Psoas muscle (tissue), 8 donors: Measurements from ENCODE around the gene PMPCA. TPM values are rescaled to one million over a fixed set of nuclear protein-coding genes. Genes with fewer than 3 reads are reported as not detected.

Experiments
- ATAC-seq, 4 donors: fragments of 200-7000 bp; cut with Tn5 transposase; one replicate each; pipeline ENCODE4 v1.9.1; 2020; ENCODE audit warnings: moderate library complexity in 3 of 4, mild to moderate bottlenecking in 2 of 4
- DNase-seq, 2 donors: peaks; one replicate each; pipeline ENCODE4 v3.0.0-alpha.2; 2020
- H3K27ac ChIP-seq: fragments of 200-600 bp; one replicate; pipeline ENCODE4 v1.8.0; 2022
- H3K27me3 ChIP-seq, 3 donors: fragments of 200-600 bp in 1 of 3; one replicate each; pipeline versions ENCODE4 v1.6.1 to v1.8.0; 2013 to 2022; ENCODE audit warnings: low read length in 2 of 3, mild to moderate bottlenecking in 2 of 3, moderate library complexity in 1 of 3; ENCODE audit not compliant: insufficient read depth in 3 of 3
- H3K36me3 ChIP-seq, 2 donors: fragments of 200-600 bp in 1 of 2; one replicate each; pipeline versions ENCODE4 v1.6.1 to v1.8.0; 2013 to 2022; ENCODE audit warnings: low read depth in 1 of 2, mild to moderate bottlenecking in 1 of 2, moderate library complexity in 1 of 2; ENCODE audit not compliant: insufficient read depth in 1 of 2
- H3K4me1 ChIP-seq: fragments of 200-600 bp; one replicate; pipeline ENCODE4 v1.8.0; 2022
- H3K4me3 ChIP-seq: fragments of 200-600 bp; one replicate; pipeline ENCODE4 v1.8.0; 2022; ENCODE audit warnings: mild to moderate bottlenecking
- H3K9me3 ChIP-seq: fragments of 200-600 bp; one replicate; pipeline ENCODE4 v1.8.0; 2022
- CTCF ChIP-seq: fragments of 200-600 bp; IDR thresholded peaks from one replicate; pipeline ENCODE4 v1.8.0; 2022; ENCODE audit warnings: antibody characterized with exemption
- WGBS, 3 donors: extraction: QIAGEN DNeasy Blood & Tissue Kit; methylation state at CpG; one replicate each; pipeline versions ENCODE4 v1.1.6 to v1.1.7; 2013; 5-methylcytosine and 5-hydroxymethylcytosine counted together
- intact Hi-C, 2 donors: fragments of 100-400 bp; cut with DNase I; formaldehyde crosslinking; loops; one replicate each; pipeline versions ENCODE4 v1.11.0 to v1.14.2; 2022
- polyA plus RNA-seq, 3 donors: library from polyadenylated mRNA; stranded (reverse); fragments of 200-250 nt; gene quantifications; one replicate each; pipeline ENCODE4 v1.2.3, GENCODE V29; 2013
- total RNA-seq, 4 donors: library from RNA; stranded (reverse); fragmentation: NEBNext Ultra II Directional in 2 of 4; extraction: Animal tissue kit (Norgen Biotek cat#: 25700) in 2 of 4; gene quantifications; one replicate each; pipeline versions ENCODE4 v1.2.1 to v1.2.4, GENCODE V29; 2021 to 2023
- donor health status: healthy with polysubstance abuse.
- donor health status: DM: no; HTN: no; CAD: no; lungs with moderate emphysema.
- donor health status: Bipolar disorder and iron deficiency.
- donor health status: healthy.
- donor health status: DM: yes; HTN: yes; CAD: no.
- donor health status: DM: no; HTN: no; CAD: no.
- donor health status: DM: no; HTN: no; CAD: no.
- donor health status: DM: yes; HTN: yes; CAD: no.

The PMPCA gene
- total and polyA plus RNA-seq, 7 donors = 42.4 to 116 (median 63.6) TPM

GRCh38 chr9:136397643-136398042 lies 12.8 kb upstream of the PMPCA start:
- Histone ChIP-seq H3K27me3 (no peaks in the 10 kb centered on the region), H3K36me3 (peaks cover 0 to 65% of the 10 kb centered on the region in 2 donors), H3K9me3 (no peaks in the 10 kb centered on the region), H3K4me1 (peaks cover 10% of the 10 kb centered on the region), H3K27ac (no peak overlapping the region), H3K4me3 (no peak overlapping the region)
- ATAC-seq = no peak
- no peak for DNase-seq
- WGBS, 3 donors = 61 to 80% (median 80%) methylated on average over 1 to 6 of the region's 6 CpGs
- intact Hi-C loops = no loop called here
- TF ChIP-seq CTCF = no peak

GRCh38 chr9:136398286-136398685 lies 12.2 kb upstream of the PMPCA start:
- peak in 1 of 2 donors; percentile 29 for DNase-seq
- intact Hi-C loops = no loop called here
- Histone ChIP-seq H3K36me3 (peaks cover 0 to 60% of the 10 kb centered on the region in 2 donors), H3K27me3 (no peaks in the 10 kb centered on the region), H3K4me1 (peaks cover 10% of the 10 kb centered on the region), H3K4me3 (no peak overlapping the region), H3K27ac (no peak overlapping the region), H3K9me3 (no peaks in the 10 kb centered on the region)
- no peak for ATAC-seq
- 89 to 94% (median 92%) methylated on average over 12 of the region's 12 CpGs for WGBS, 3 donors
- no peak for TF ChIP-seq CTCF

- 1% methylated on average over 51 to 67 of the region's 67 CpGs for WGBS, 3 donors
- Histone ChIP-seq H3K36me3 (peaks cover 0 to 59% of the 10 kb centered on the region in 2 donors), H3K4me3 (peak overlapping the region; percentile 72), H3K27ac (peak overlapping the region; percentile 1), H3K4me1 (peaks cover 10% of the 10 kb centered on the region), H3K9me3 (no peaks in the 10 kb centered on the region), H3K27me3 (no peaks in the 10 kb centered on the region)
- ATAC-seq = peak in 3 of 4 donors; percentile 3 to 19 (median 5)
- DNase-seq = peak in 1 of 2 donors; percentile 55
- no peak for TF ChIP-seq CTCF
- intact Hi-C loops = loop anchor here in 1 of 2 donors (1.0 kb wide), 1 partner anchor 60 kb away; no protein-coding TSS in a partner anchor
Measured at GRCh38 chr9:136399176-136400037, 11.1 kb upstream of the PMPCA start.

- peaks cover 10% of the 10 kb centered on the region for H3K4me1 ChIP-seq
- no peaks in the 10 kb centered on the region for H3K9me3 ChIP-seq
- no peaks in the 10 kb centered on the region for H3K27me3 ChIP-seq
- DNase-seq (peak; percentile 87 to 94), ATAC-seq (peak; percentile 91 to 96 (median 94))
- peak within 1 kb of the TSS; percentile 72 for H3K4me3 ChIP-seq
- intact Hi-C loops = loop anchor here in 1 of 2 donors (1.0 kb wide), 1 partner anchor 61 kb away; no protein-coding TSS in a partner anchor
- peak within 1 kb of the TSS; percentile 1 for H3K27ac ChIP-seq
- H3K36me3 ChIP-seq = peaks cover 0 to 59% of the 10 kb centered on the region in 2 donors
- peak; percentile 94 for TF ChIP-seq CTCF
- WGBS, 3 donors = 4 to 5% (median 5%) methylated on average over 58 to 71 of the region's 71 CpGs
Measured at GRCh38 chr9:136400038-136400834, 10.2 kb upstream of the PMPCA start, which contains the start of gene SNAPC4. TSS of gene SNAPC4 (minus strand) at chr9:136400170. CDS start at chr9:136398428, 1,742 bp downstream.
